Small intestine (tissue), 7 donors: ENCODE data around the gene NTNG1. TPM values are rescaled to one million over a fixed set of nuclear protein-coding genes. Genes with fewer than 3 reads are reported as not detected.

ENCODE experiments used
- DNase-seq, 2 donors: peaks; one replicate each; pipeline versions ENCODE4 v3.0.0 to v3.0.0-alpha.2; 2013
- FAIRE-seq: peaks from 2 replicates; lab custom pipeline; 2012; peaks lifted over from hg19 to GRCh38; lab: Jason Lieb, UNC
- H3K27ac ChIP-seq, 3 donors: one replicate each; pipeline ENCODE4 v1.5.1; 2013; ENCODE audit warnings: low read length in 2 of 3, mild to moderate bottlenecking in 2 of 3, control low read depth in 1 of 3, inconsistent platforms in 1 of 3, low read depth in 1 of 3, moderate library complexity in 1 of 3
- H3K27me3 ChIP-seq, 3 donors: one replicate each; pipeline ENCODE4 v1.6.1; 2013; ENCODE audit warnings: low read length in 3 of 3, inconsistent platforms in 1 of 3; ENCODE audit not compliant: control insufficient read depth in 3 of 3, insufficient read depth in 3 of 3
- H3K36me3 ChIP-seq, 3 donors: one replicate each; pipeline ENCODE4 v1.6.1; 2013; ENCODE audit warnings: low read length in 3 of 3, inconsistent platforms in 1 of 3, low read depth in 1 of 3, mild to moderate bottlenecking in 1 of 3, moderate library complexity in 1 of 3; ENCODE audit not compliant: control insufficient read depth in 3 of 3, insufficient read depth in 2 of 3
- H3K4me1 ChIP-seq, 3 donors: one replicate each; pipeline ENCODE4 v1.6.1; 2013; ENCODE audit warnings: low read length in 2 of 3, inconsistent platforms in 1 of 3, low read depth in 1 of 3, mild to moderate bottlenecking in 1 of 3, moderate library complexity in 1 of 3; ENCODE audit not compliant: control insufficient read depth in 3 of 3, insufficient read depth in 2 of 3
- H3K4me3 ChIP-seq, 3 donors: one replicate each; pipeline ENCODE4 v1.5.1; 2013; ENCODE audit warnings: low read length in 3 of 3, control low read depth in 1 of 3, inconsistent platforms in 1 of 3, low read depth in 1 of 3, mild to moderate bottlenecking in 1 of 3, moderate library complexity in 1 of 3
- H3K9me3 ChIP-seq, 2 donors: one replicate each; pipeline ENCODE4 v1.6.1; 2013; ENCODE audit warnings: low read depth in 1 of 2, low read length in 1 of 2; ENCODE audit not compliant: control insufficient read depth in 2 of 2, insufficient read depth in 1 of 2
- WGBS, 3 donors: extraction: QIAGEN DNeasy Blood & Tissue Kit; methylation state at CpG; one replicate each; pipeline ENCODE4 v1.1.7; 2013; 5-methylcytosine and 5-hydroxymethylcytosine counted together
- polyA plus RNA-seq, 4 donors: library from polyadenylated mRNA; stranded (reverse) in 3 of 4; unstranded in 1 of 4; fragments of 200-250 nt in 3 of 4; fragments of 120-200 nt in 1 of 4; gene quantifications; one replicate each; pipeline versions ENCODE4 v1.2.1 to v1.2.3, GENCODE V29; 2013
- donor health status: healthy with polysubstance abuse.
- donor health status: control.
- donor health status: control.
- donor health status: Bipolar disorder and iron deficiency.
- donor health status: healthy.

The NTNG1 gene
- polyA plus RNA-seq, 4 donors: 0.27 to 0.65 TPM; not detected in 2

GRCh38 chr1:107138767-107139445 is 1.9 kb upstream of the NTNG1 start:
- WGBS, 3 donors: 77 to 97% (median 78%) methylated on average over 3 of the region's 3 CpGs

GRCh38 chr1:107139833-107140702 is 771 bp upstream of the NTNG1 start:
- DNase-seq: peak in 1 of 2 donors; percentile 31
- Histone ChIP-seq H3K27ac (no peak overlapping the region), H3K9me3 (no peaks in the 10 kb centered on the region), H3K4me1 (peaks cover 3 to 9% (median 6%) of the 10 kb centered on the region in 3 donors), H3K27me3 (peaks cover 0 to 38% (median 9%) of the 10 kb centered on the region in 3 donors), H3K36me3 (no peaks in the 10 kb centered on the region), H3K4me3 (peak overlapping the region in 2 of 3 donors; percentile 40 to 46)
- 1 to 2% (median 1%) methylated on average over 46 to 53 of the region's 53 CpGs for WGBS, 3 donors
- no peak for FAIRE-seq

More at GRCh38 chr1:107138767-107139445, 1.9 kb upstream of the NTNG1 start:
- Histone ChIP-seq H3K27me3 (peaks cover 0 to 38% (median 9%) of the 10 kb centered on the region in 3 donors), H3K27ac (no peak overlapping the region), H3K4me3 (no peak overlapping the region), H3K9me3 (no peaks in the 10 kb centered on the region), H3K4me1 (peaks cover 3 to 9% (median 6%) of the 10 kb centered on the region in 3 donors), H3K36me3 (no peaks in the 10 kb centered on the region)
- FAIRE-seq (no peak), DNase-seq (no peak)

GRCh38 chr1:107141491-107142126 is 770 bp downstream of the NTNG1 start:
- Histone ChIP-seq H3K4me1 (peaks cover 3 to 9% (median 6%) of the 10 kb centered on the region in 3 donors), H3K9me3 (no peaks in the 10 kb centered on the region), H3K4me3 (peak overlapping the region in 2 of 3 donors; percentile 10 to 40), H3K27ac (no peak overlapping the region), H3K36me3 (no peaks in the 10 kb centered on the region), H3K27me3 (peaks cover 0 to 38% (median 9%) of the 10 kb centered on the region in 3 donors)
- DNase-seq (peak; percentile 9 to 22), FAIRE-seq (no peak)
- WGBS, 3 donors: 0 to 1% (median 1%) methylated on average over 35 to 41 of the region's 41 CpGs

- H3K27me3 ChIP-seq: peaks cover 0 to 38% (median 9%) of the 10 kb centered on the region in 3 donors
- FAIRE-seq (no peak), DNase-seq (peak; percentile 12 to 32)
- no peaks in the 10 kb centered on the region for H3K9me3 ChIP-seq
- WGBS, 3 donors: 1 to 2% (median 1%) methylated on average over 5 of the region's 5 CpGs
- peaks cover 3 to 9% (median 6%) of the 10 kb centered on the region in 3 donors for H3K4me1 ChIP-seq
- H3K27ac ChIP-seq: no peak overlapping the region
- H3K36me3 ChIP-seq: no peaks in the 10 kb centered on the region
- peak overlapping the region in 1 of 3 donors; percentile 10 for H3K4me3 ChIP-seq
Observed at GRCh38 chr1:107142140-107142542, 1.3 kb downstream of the NTNG1 start.

- Histone ChIP-seq H3K4me3 (no peak overlapping the region), H3K27ac (no peak overlapping the region), H3K4me1 (peaks cover 3 to 9% (median 6%) of the 10 kb centered on the region in 3 donors), H3K36me3 (no peaks in the 10 kb centered on the region), H3K9me3 (no peaks in the 10 kb centered on the region), H3K27me3 (peaks cover 0 to 38% (median 9%) of the 10 kb centered on the region in 3 donors)
- WGBS, 3 donors: 46 to 57% (median 54%) methylated on average over 2 of the region's 2 CpGs
- FAIRE-seq (no peak), DNase-seq (no peak)
Observed at GRCh38 chr1:107142666-107143065, 1.8 kb downstream of the NTNG1 start.

GRCh38 chr1:107145637-107146036 is 4.8 kb downstream of the NTNG1 start:
- no peak for FAIRE-seq
- no peak overlapping the region for H3K4me3 ChIP-seq
- WGBS, 3 donors: 65 to 69% (median 65%) methylated on average over 3 of the region's 3 CpGs
- no peaks in the 10 kb centered on the region for H3K36me3 ChIP-seq
- peaks cover 0 to 13% (median 2%) of the 10 kb centered on the region in 3 donors for H3K27me3 ChIP-seq
- H3K27ac ChIP-seq: no peak overlapping the region
- DNase-seq: no peak
- no peaks in the 10 kb centered on the region for H3K9me3 ChIP-seq
- peaks cover 0 to 6% (median 2%) of the 10 kb centered on the region in 3 donors for H3K4me1 ChIP-seq

GRCh38 chr1:107147843-107148242 is 7.0 kb downstream of the NTNG1 start:
- H3K4me3 ChIP-seq: no peak overlapping the region
- no peaks in the 10 kb centered on the region for H3K9me3 ChIP-seq
- DNase-seq (no peak), FAIRE-seq (no peak)
- H3K27ac ChIP-seq: no peak overlapping the region
- no peaks in the 10 kb centered on the region for H3K4me1 ChIP-seq
- no peaks in the 10 kb centered on the region for H3K36me3 ChIP-seq
- peaks cover 0 to 2% (median 0%) of the 10 kb centered on the region in 3 donors for H3K27me3 ChIP-seq
- WGBS, 3 donors: 67 to 82% (median 72%) methylated on average over 6 of the region's 6 CpGs

- Histone ChIP-seq H3K36me3 (no peaks in the 10 kb centered on the region), H3K27me3 (peaks cover 0 to 2% (median 0%) of the 10 kb centered on the region in 3 donors), H3K4me3 (no peak overlapping the region), H3K9me3 (no peaks in the 10 kb centered on the region), H3K4me1 (no peaks in the 10 kb centered on the region), H3K27ac (no peak overlapping the region)
- WGBS, 3 donors: 66 to 86% (median 75%) methylated on average over 1 of the region's 1 CpG
- no peak for DNase-seq
- FAIRE-seq: no peak
Observed at GRCh38 chr1:107149946-107150345, 9.1 kb downstream of the NTNG1 start.
